A549 treated with GW870086 at 1 μM for 4 hours (cell line): ENCODE results near the gene BLVRB. TPM values are rescaled to one million over a fixed set of nuclear protein-coding genes. Genes with fewer than 3 reads are reported as not detected.

Experiments
- total RNA-seq: library from RNA; stranded (reverse); fragments of 200-300 nt; extraction: Qiagen RNA extraction; gene quantifications from 5 replicates; pipeline ENCODE4 v1.2.3, GENCODE V29; 2022; ENCODE audit warnings: low read depth

The BLVRB gene
- 262 to 364 TPM (median 307 TPM) in 5 replicates for total RNA-seq

DNA sequence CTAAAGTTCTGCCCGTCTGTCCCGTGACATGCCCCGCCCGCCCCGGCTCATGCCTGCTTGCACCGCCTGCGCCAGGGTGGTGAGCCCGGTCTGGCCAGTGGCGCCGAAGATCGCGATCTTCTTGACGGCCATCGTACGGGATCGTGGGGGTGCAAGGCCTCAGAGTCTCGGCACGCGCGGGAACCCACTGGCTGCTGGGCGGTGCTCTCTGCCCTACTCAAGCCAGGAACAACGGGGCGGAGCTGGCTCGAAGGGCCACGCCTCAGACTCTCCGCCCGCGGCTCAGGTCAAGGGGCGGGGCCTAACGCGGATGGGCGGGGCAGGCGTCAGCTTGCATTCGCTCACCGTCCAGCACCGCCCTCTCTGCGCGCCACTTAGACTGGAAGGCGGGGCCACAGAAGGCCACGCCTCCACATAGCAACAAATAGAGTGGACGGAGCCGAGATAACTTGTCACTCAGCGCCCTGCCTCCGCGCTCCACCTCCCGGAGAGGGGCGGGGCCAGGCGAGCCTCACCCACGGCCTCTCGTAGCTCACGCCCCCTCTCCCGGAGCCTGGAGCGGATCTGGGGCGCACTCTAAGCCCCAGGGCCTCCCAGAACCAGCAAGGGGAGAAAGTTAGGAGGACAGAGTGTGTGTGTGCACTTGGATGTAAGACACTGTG is at the start of gene BLVRB:
Gene BLVRB (minus strand): TSS at position 189 of the 662 bp plus-strand sequence. CDS start 57 bp downstream, at position 132.

DNA sequence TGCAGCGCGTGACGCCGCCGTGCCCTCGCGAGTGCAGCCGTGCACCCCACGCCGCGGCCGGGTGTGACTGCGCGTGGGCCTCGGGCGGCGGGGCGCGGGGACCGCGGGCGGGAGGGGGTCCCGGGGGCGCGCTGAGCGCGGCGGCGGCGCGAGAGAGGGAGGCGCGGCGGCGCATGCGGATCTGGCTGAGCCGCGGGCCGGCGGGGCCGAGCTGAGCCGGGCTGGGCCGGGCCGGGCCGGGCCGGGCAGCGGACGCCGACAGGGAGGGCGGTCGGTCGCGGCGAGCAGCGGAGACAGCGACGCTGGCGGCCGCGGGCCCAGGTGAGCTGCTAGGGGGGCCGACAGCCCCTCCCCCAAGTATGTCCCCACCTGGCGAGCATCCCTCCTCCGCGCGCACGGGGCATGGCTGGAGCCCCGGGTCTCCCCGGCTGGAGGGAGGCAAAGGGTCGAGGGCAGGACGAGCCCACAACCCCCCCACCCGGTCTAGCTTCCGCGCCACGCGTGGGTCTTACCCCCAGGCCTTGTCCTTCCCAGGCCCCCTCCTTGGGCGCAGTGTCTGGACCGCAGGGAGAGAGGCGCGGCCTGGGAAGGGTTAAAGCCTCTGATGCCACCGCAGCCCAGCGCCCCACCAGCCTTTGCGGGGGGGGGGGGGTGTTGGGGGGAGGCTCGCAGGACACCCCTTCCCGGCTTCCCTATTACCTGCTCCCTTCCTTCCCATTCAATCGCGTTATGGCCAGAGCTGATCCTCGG is 1.6 kb upstream of the BLVRB start, which contains the start of gene SPTBN4:
Gene SPTBN4 (plus strand): TSS at position 17 of the 750 bp plus-strand sequence. CDS start 5,621 bp downstream, outside the sequence.

DNA sequence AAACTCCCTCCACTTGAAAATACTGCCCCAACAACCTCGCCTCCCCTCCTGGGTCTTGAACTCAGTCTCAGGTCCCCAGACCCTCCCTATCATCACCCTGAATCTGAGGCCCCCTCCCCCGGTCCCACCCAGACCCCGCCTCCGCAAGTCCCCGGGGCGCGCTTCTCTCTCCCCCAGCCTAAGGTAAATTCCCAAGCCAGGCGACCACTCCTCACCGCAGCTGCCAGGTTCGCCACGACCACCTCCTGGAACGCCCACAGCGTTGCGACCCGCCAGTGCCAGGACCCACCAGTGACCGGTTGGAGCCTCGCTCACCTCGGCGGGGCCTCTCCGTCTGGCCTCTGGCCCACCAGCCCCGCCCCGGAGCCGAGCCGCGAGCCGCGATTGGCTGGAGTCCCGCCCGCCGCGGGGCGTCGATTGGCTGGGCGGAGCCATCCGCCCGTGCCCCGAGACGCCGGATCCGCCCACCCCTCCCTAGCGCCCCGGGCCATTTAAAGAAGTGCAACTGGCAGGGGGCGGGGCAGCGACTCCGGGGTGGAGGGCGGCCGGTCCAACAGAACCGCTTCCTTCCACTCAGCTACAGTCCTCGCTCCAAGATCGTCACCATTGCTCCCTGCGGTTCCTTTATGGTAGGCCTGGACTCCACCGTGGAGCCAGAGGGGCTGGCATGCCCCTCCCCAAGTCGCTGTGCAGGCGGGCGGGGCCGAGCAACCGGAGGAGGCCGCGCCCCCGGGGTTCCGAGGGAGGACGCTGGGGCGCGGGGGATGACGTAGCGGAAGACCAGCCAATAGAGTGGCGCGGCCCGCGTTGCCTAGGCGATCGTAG is 21.3 kb downstream of the BLVRB start, which contains the start of gene SERTAD3:
Gene SERTAD3 (minus strand): TSS at position 336 of the 825 bp plus-strand sequence. CDS start 2,255 bp downstream, outside the sequence.

DNA sequence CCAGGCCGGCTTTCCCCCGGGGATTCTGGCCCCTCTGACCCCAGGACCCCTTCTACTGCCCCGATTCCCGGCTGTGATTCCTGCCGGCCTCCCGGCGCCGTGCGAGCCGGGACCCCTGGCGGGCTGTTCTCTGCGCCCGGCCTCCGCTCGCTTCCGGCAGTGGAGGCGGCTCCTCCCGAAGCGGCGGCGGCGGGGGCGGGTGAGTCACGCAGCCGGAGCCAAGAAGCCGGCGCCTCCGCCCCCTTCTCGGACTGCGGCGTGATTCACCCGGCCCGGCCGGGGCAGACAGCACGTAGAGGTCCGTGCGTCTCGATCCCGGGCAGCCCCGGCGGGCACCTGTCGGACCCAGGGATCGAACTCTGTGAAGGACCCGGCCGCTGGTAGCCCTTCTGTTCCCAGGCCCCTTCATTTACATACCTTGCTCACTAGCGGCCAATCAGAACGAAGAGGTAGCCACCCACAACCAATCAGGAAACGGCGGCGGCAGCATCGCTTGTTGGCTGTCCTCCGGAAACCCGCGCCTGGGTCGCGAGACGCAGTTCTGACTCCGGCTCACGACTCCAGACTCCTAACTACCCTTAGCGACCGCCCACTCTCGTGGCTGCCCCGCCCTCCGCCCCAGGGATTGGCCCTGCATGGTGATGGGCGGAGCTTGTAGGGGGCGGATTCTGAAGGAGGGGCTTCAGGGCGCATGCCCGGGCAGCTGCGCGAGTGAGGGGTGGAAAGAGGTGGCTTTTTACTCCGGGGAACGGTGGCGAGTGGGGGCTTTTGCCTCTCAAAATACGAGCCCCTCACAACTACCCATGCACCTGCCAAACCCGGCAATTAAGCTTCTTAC is 39.9 kb downstream of the BLVRB start, which contains the start of gene SERTAD1:
Gene SERTAD1 (minus strand): TSS at position 543 of the 838 bp plus-strand sequence. CDS start 2,446 bp downstream, outside the sequence.

DNA sequence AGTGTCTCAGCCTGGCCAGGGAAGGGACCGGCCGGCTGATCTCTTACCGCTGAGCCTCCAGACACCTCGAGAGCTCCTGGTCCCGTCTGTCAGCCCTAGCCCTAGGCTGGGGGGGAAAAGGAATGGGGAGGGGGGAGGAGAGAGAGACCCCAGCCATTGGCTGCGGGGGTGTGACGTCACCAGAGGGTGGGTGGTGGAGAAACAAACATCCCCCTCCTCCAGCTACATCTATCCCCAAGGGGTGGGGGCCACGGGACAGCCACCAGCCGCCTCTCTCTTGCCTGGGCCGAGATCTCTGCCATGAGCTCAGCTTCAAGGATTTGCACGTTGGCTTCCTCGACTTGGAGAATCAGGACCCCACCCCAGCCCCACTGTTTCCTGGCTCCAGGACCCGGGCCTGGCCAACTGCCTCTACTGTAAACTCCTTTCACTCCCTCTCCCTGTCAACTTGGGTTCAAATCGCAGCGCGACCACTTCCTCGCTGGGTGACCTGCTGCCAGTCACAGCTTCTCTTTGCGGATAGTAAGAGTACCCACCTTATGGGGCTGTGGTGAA is 52.2 kb downstream of the BLVRB start, which contains the start of gene PRX:
Gene PRX (minus strand): TSS at position 88 of the 555 bp plus-strand sequence. CDS start 5,446 bp downstream, outside the sequence.

Other genes starting within 250 kb of the BLVRB start
- 0.29 to 0.62 TPM (median 0.48 TPM) in 5 replicates for gene TTC9B, start 247.4 kb downstream of the BLVRB start, total RNA-seq
- gene CCNP, start 239.1 kb downstream of the BLVRB start, total RNA-seq = 0.13 to 0.23 TPM (median 0.20 TPM) in 4 of 5 replicates, not detected in the other
- 113 to 197 TPM (median 176 TPM) in 5 replicates for gene AKT2, start 180.4 kb downstream of the BLVRB start, total RNA-seq
- 22.8 to 30.8 TPM (median 28.8 TPM) in 5 replicates for gene C19orf47, start 117.3 kb downstream of the BLVRB start, total RNA-seq
- gene PLD3, start 117.0 kb downstream of the BLVRB start, total RNA-seq = 248 to 259 TPM (median 253 TPM) in 5 replicates
- gene HIPK4, start 75.6 kb downstream of the BLVRB start, total RNA-seq = 0.07 to 0.30 TPM (median 0.24 TPM) in 5 replicates
- 1.2 to 1.4 TPM (median 1.3 TPM) in 5 replicates for gene PRX, start 52.4 kb downstream of the BLVRB start, total RNA-seq
- 23.8 to 40.8 TPM (median 30.8 TPM) in 5 replicates for gene SERTAD1, start 39.8 kb downstream of the BLVRB start, total RNA-seq
- 35.9 to 49.7 TPM (median 45.5 TPM) in 5 replicates for gene SERTAD3, start 21.4 kb downstream of the BLVRB start, total RNA-seq
- gene SPTBN4, start 1.3 kb upstream of the BLVRB start, total RNA-seq = 0.52 to 0.77 TPM (median 0.65 TPM) in 5 replicates
- 102 to 140 TPM (median 128 TPM) in 5 replicates for gene SHKBP1, start 111.1 kb upstream of the BLVRB start, total RNA-seq
- gene LTBP4, start 135.6 kb upstream of the BLVRB start, total RNA-seq = 39.9 to 56.8 TPM (median 50.4 TPM) in 5 replicates
- 55.3 to 82.4 TPM (median 72.5 TPM) in 5 replicates for gene NUMBL, start 224.9 kb upstream of the BLVRB start, total RNA-seq